CD4-positive, alpha-beta memory T cell (primary cell): ENCODE results near the gene TMEM163. TPM values are rescaled to one million over a fixed set of nuclear protein-coding genes. Genes with fewer than 3 reads are reported as not detected.
A peak's percentile ranks its signal among the peaks of the same experiment; 100 is the strongest.

Source experiments
- CTCF ChIA-PET: fragments of 350-600 bp; sonication (Branson Sonifier 250); formaldehyde crosslinking; loops from one replicate; lab custom pipeline; 2021; ENCODE audit warnings: inconsistent platforms; ENCODE audit not compliant: partially characterized antibody; lab: Charles Lee
- POLR2A ChIA-PET: fragments of 350-600 bp; sonication (Branson Sonifier 250); formaldehyde crosslinking; loops from one replicate; lab custom pipeline; 2021; ENCODE audit not compliant: partially characterized antibody; lab: Charles Lee
- DNase-seq, 5 donors: peaks; one replicate each; pipeline versions ENCODE4 v3.0.0 to v3.0.0-alpha.2; 2020 to 2022; ENCODE audit warnings: mixed read lengths in 1 of 5
- H3K27ac ChIP-seq: one replicate; pipeline ENCODE4 v1.7.0; 2013; ENCODE audit warnings: low read depth, low read length
- H3K27me3 ChIP-seq: 2 replicates; pipeline ENCODE4 v1.7.0; 2013; ENCODE audit warnings: mild to moderate bottlenecking, low read length, moderate library complexity; ENCODE audit not compliant: insufficient read depth
- H3K36me3 ChIP-seq: 2 replicates; pipeline ENCODE4 v1.7.0; 2013; ENCODE audit warnings: mild to moderate bottlenecking, low read length, moderate library complexity; ENCODE audit not compliant: insufficient read depth
- H3K4me1 ChIP-seq: 2 replicates; pipeline ENCODE4 v1.7.0; 2013; ENCODE audit warnings: mild to moderate bottlenecking, low read length, moderate library complexity; ENCODE audit not compliant: insufficient read depth
- H3K4me3 ChIP-seq, 2 donors: one replicate each; pipeline ENCODE4 v1.7.0; 2013; ENCODE audit warnings: low read length in 2 of 2, mild to moderate bottlenecking in 1 of 2
- H3K9me3 ChIP-seq, 2 donors: one replicate each; pipeline ENCODE4 v1.7.0; 2013; ENCODE audit warnings: low read length in 2 of 2, control low read depth in 1 of 2; ENCODE audit not compliant: control insufficient read depth in 1 of 2
- H3K27ac Mint-ChIP-seq, 7 donors: one replicate each; pipeline ENCODE4 v1.8.0; 2020 to 2021; ENCODE audit warnings: mixed read lengths in 7 of 7, mild to moderate bottlenecking in 6 of 7, inconsistent platforms in 3 of 7, moderate library complexity in 3 of 7
- H3K27me3 Mint-ChIP-seq, 2 donors: one replicate each; pipeline ENCODE4 v1.8.0; 2020 to 2021; ENCODE audit warnings: mixed read lengths in 2 of 2
- H3K36me3 Mint-ChIP-seq, 2 donors: one replicate each; pipeline ENCODE4 v1.8.0; 2020 to 2021; ENCODE audit warnings: mixed read lengths in 2 of 2, inconsistent platforms in 1 of 2, mild to moderate bottlenecking in 1 of 2
- H3K4me1 Mint-ChIP-seq, 4 donors: one replicate each; pipeline ENCODE4 v1.8.0; 2020 to 2021; ENCODE audit warnings: mixed read lengths in 4 of 4, mild to moderate bottlenecking in 1 of 4
- H3K4me3 Mint-ChIP-seq, 8 donors: one replicate each; pipeline ENCODE4 v1.8.0; 2020 to 2021; ENCODE audit warnings: mixed read lengths in 8 of 8, mild to moderate bottlenecking in 7 of 8, moderate library complexity in 6 of 8, inconsistent platforms in 3 of 8
- H3K9me3 Mint-ChIP-seq, 8 donors: one replicate each; pipeline ENCODE4 v1.8.0; 2020 to 2021; ENCODE audit warnings: mixed read lengths in 8 of 8, mild to moderate bottlenecking in 5 of 8, inconsistent platforms in 3 of 8, moderate library complexity in 1 of 8
- intact Hi-C: fragments of 100-400 bp; cut with micrococcal nuclease; formaldehyde crosslinking; loops from one replicate; pipeline ENCODE4 v1.15.1; 2023
- polyA plus RNA-seq, 2 donors: library from polyadenylated mRNA; unstranded; fragments of 300-500 nt; fragmentation: Illumina TruSeq; gene quantifications; one replicate each; pipeline ENCODE4 v1.2.3, GENCODE V29; 2021
- total RNA-seq, 2 experiments: library from RNA; stranded (reverse); gene quantifications; one replicate each; pipeline ENCODE4 v1.2.3, GENCODE V29; 2021

TMEM163 gene
- total and polyA plus RNA-seq, 4 experiments from 2014 or later: 0.47 TPM; not detected in 3

- CTCF ChIA-PET: interaction anchor here (1.0 kb wide), 1 partner anchor 161 kb away, joined by 3 read pairs; no protein-coding TSS in a partner anchor
Measured at GRCh38 chr2:134407154-134407890, 311.5 kb downstream of the TMEM163 start.

GRCh38 chr2:134406736-134407135 lies 312.1 kb downstream of the TMEM163 start:
- DNase-seq: no peak
- Mint-ChIP-seq H3K27ac (peak overlapping the region in 6 of 7 donors; percentile 36 to 85 (median 46)), H3K27me3 (no peaks in the 10 kb centered on the region), H3K9me3 (no peaks in the 10 kb centered on the region), H3K36me3 (peaks cover 24 to 37% of the 10 kb centered on the region in 2 donors), H3K4me1 (peaks cover 45 to 63% (median 58%) of the 10 kb centered on the region in 4 donors), H3K4me3 (no peak overlapping the region)
- no peaks in the 10 kb centered on the region for H3K27me3 ChIP-seq
- ChIA-PET CTCF (interaction anchor here (0.7 to 1.0 kb wide), 3 partner anchors 161 to 285 kb away, joined by 3 read pairs; no protein-coding TSS in a partner anchor), POLR2A (no interaction called here)
- H3K36me3 ChIP-seq: peaks cover 12% of the 10 kb centered on the region
- no peak overlapping the region for H3K4me3 ChIP-seq
- no peak overlapping the region for H3K27ac ChIP-seq
- H3K9me3 ChIP-seq: no peaks in the 10 kb centered on the region
- peaks cover 45% of the 10 kb centered on the region for H3K4me1 ChIP-seq
- intact Hi-C loops: no loop called here

More at GRCh38 chr2:134407154-134407890, 311.5 kb downstream of the TMEM163 start:
- Histone ChIP-seq H3K27me3 (no peaks in the 10 kb centered on the region), H3K4me1 (peaks cover 51% of the 10 kb centered on the region), H3K36me3 (peaks cover 12% of the 10 kb centered on the region), H3K9me3 (no peaks in the 10 kb centered on the region), H3K4me3 (no peak overlapping the region), H3K27ac (no peak overlapping the region)
- H3K4me3 Mint-ChIP-seq: peak overlapping the region in 1 of 8 donors; percentile 48
- intact Hi-C loops: no loop called here
- peaks cover 25 to 38% of the 10 kb centered on the region in 2 donors for H3K36me3 Mint-ChIP-seq
- peak overlapping the region in 6 of 7 donors; percentile 36 to 87 (median 66) for H3K27ac Mint-ChIP-seq
- H3K4me1 Mint-ChIP-seq: peaks cover 50 to 69% (median 63%) of the 10 kb centered on the region in 4 donors
- no peak for DNase-seq
- H3K27me3 Mint-ChIP-seq: no peaks in the 10 kb centered on the region
- POLR2A ChIA-PET: no interaction called here
- no peaks in the 10 kb centered on the region for H3K9me3 Mint-ChIP-seq

GRCh38 chr2:134406311-134406710 lies 312.5 kb downstream of the TMEM163 start:
- no peak for DNase-seq
- H3K9me3 Mint-ChIP-seq: no peaks in the 10 kb centered on the region
- H3K4me3 Mint-ChIP-seq: no peak overlapping the region
- H3K4me3 ChIP-seq: no peak overlapping the region
- no peaks in the 10 kb centered on the region for H3K27me3 Mint-ChIP-seq
- H3K27ac Mint-ChIP-seq: peak overlapping the region in 3 of 7 donors; percentile 51 to 84 (median 66)
- no peaks in the 10 kb centered on the region for H3K27me3 ChIP-seq
- peaks cover 40% of the 10 kb centered on the region for H3K4me1 ChIP-seq
- intact Hi-C loops: no loop called here
- H3K27ac ChIP-seq: no peak overlapping the region
- ChIA-PET CTCF (interaction anchor here (0.7 to 1.0 kb wide), 3 partner anchors 160 to 284 kb away, joined by 3 to 4 read pairs (median 3); no protein-coding TSS in a partner anchor), POLR2A (no interaction called here)
- H3K4me1 Mint-ChIP-seq: peaks cover 40 to 60% (median 54%) of the 10 kb centered on the region in 4 donors
- H3K36me3 Mint-ChIP-seq: peaks cover 25 to 37% of the 10 kb centered on the region in 2 donors
- peaks cover 12% of the 10 kb centered on the region for H3K36me3 ChIP-seq
- H3K9me3 ChIP-seq: no peaks in the 10 kb centered on the region

Other genes starting within 250 kb of the TMEM163 start
- not detected for gene ACMSD, start 119.6 kb upstream of the TMEM163 start, total RNA-seq
- gene ACMSD, start 119.6 kb upstream of the TMEM163 start, polyA plus RNA-seq: not detected
- gene CCNT2, start 199.8 kb upstream of the TMEM163 start, total RNA-seq: 10 to 100 TPM; 75.4 to 80.6 TPM
- 10 to 100 TPM; 23.1 to 24.2 TPM for gene CCNT2, start 199.8 kb upstream of the TMEM163 start, polyA plus RNA-seq